ENCODE measurements around the gene IGBP1.
"Not testable (repeated sequence)": the region's sequence is repeated elsewhere in the genome, so short reads cannot be mapped to it uniquely, and the experiment has no call there.

IGBP1 gene

GRCh38 chrX:70168238-70169188 lies 35.3 kb downstream of the IGBP1 start:
- DNase-seq: no peak

DNA sequence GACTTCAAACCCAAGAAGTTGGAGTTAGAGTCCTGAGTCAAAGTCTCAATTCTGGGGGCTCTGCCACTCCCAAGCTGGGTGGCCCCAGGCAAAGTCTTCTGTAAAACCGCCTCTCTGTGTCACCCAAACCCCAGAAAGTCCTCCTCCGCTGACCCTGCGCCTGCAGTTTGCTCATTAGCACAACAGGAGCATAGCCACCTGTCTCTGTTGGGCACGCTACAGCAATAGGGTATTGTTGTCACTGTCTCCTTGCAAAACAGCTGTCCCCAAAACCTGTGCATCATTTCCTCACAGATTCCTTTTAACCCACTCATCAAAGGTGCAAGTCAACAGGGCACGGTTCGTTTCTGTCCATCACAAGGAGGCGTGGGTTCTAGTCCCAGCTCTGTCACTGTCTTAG lies 36.0 kb downstream of the IGBP1 start:
- no peak for DNase-seq

DNA sequence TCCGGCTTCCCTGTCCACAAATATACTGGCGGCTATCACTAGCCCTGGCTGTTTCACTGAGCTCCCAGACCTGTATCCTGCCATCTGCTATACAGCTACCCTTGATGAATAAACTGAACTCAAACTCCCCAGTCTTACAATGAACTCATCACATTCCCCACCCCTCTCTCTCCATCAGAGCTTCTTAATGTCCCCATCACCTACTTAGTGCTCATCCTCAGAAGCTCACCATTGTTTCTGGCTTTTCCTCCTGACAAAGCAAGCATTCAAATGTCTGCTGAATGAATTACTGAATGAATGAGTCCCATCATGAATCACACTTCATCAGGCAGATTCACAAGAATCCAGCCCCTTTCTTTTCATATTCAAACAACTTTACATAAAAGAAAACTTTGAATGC lies 38.4 kb downstream of the IGBP1 start:
- DNase-seq: no peak

DNA sequence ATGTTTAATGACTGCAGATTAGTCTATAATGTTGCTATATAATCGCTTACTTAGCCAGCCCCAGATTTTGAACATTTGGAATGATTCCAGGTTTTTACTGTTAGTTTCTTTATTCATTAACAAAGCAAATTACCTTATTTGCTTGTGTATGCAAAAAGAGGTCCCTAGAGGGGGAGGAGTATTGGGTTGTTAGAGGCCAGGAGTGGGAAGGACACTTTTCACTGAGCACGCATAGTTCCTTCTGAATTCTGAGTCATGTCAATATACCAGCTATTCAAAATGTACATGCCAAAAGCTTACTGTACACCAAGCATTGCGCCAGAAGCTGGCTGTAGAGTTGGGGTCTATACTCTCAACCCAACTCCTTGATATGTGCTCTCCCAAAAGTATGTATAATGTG lies 39.0 kb downstream of the IGBP1 start:
- no peak for DNase-seq

DNA sequence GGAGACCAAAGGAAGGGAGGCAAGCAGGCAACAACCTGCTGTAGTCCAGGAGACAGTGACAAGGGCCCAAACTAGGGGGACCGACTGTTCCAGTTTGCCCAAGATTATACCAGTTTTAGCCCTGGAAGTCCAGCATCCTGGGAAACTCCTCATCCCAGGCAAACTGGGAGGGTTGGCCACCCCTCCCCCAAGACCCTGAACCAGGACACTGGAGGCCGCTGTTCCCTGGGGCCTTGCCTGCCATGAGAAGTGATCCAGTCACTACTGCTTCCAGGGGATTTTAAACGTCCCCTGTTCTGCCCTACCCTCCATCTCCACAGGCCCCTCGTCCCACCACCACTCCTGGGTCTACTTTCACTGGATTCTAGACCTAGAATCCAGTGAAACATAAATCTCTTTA lies 39.7 kb downstream of the IGBP1 start:
- no peak for DNase-seq

GRCh38 chrX:70174754-70175153 lies 41.5 kb downstream of the IGBP1 start:
- DNase-seq: no peak

DNA sequence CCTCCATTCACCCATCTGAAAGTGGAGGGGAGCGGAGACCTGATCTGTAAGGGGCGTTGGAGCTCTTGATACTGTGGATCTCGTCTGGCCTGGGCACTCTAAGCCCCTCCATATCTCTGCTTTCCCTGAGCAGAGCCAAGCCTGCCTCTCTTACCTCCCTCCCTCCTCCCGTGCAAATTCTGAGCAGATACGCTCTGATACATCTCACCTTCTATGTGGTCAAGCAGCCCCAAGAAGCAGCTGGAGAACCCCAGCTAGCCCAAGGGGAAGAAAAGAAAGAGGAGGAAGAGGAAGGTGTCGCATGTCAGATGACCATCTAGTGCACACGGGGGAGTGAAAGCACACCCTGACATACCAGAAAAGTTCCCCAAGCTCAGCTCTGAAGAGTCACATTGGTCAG lies 42.1 kb downstream of the IGBP1 start:
- no peak for DNase-seq

- DNase-seq: no peak
These were observed 43.8 kb downstream of the IGBP1 start, which contains the start of gene DGAT2L6 for GRCh38 chrX:70176938-70177533. Gene DGAT2L6, plus strand, starts transcription at chrX:70177483. Its CDS starts 100 bp downstream, at chrX:70177583.

DNA sequence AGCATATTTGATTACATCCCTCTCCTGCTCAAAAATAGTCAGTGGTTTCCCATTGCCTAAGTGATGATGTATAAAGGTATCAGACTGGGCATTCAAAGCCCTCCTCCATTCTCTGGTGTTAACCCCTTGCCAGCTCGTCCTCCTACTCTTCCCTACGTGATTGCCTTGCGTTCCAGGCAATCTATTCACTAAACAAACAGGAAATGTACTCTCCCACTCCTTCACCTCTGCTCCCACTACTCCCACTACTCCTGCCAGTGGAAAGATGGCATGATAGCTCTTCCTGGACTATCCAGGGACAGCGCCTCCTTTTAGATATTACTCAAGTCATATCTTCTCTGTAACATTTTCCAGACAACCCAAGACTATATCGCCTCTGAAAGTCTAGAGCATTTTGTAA lies 49.8 kb downstream of the IGBP1 start:
- DNase-seq: no peak

DNA sequence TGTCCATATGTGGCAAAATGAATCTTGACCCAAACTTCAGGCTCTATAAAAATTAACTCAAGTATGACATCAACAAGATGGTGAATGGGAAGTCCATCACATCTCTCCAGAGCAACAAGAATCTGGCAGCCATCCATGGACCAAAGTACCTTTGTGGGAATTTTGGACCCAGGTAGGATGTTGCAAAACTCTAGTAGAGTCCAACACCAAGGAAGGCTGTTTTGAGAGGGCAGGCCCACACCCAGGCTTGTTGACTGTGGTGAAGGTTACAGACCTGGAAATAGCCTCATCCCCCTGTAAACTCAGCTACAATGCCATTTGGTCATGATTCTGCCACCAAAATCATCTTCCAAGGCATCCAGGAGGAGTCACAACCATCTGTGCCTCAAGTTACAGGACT lies 57.0 kb downstream of the IGBP1 start:
- no peak for DNase-seq

GRCh38 chrX:70196961-70197720 lies 63.9 kb downstream of the IGBP1 start:
- peak in 3 of 4 experiments; percentile 10 to 19 (median 10) for DNase-seq

DNA sequence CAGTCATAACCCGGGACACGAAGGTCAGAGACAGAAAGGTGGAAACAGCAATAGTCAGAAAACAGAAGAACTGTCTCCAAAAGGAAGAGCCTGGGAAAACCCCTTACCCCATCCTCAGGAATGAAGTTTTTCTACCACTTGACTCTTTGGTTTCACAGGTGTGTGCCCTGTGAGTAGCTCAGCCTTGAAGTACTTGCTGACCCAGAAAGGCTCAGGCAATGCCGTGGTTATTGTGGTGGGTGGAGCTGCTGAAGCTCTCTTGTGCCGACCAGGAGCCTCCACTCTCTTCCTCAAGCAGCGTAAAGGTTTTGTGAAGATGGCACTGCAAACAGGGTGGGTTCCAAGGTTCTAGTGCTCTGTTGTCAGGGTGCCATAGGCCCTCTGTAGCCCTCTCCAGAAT lies 68.5 kb downstream of the IGBP1 start:
- DNase-seq: no peak

GRCh38 chrX:70208479-70208878 lies 75.2 kb downstream of the IGBP1 start:
- DNase-seq: no peak

GRCh38 chrX:70209570-70209969 lies 76.3 kb downstream of the IGBP1 start:
- not testable (repeated sequence) for DNase-seq

All from activated CD4-positive, CD25-positive, alpha-beta regulatory T cell (primary cell).